Prostate gland (tissue), 2 donors: ENCODE results near the gene PLGRKT.

ENCODE experiments used
- CTCF ChIP-seq, 4 experiments: fragments of 200-600 bp in 2 of 4; fragments of 450-650 bp in 2 of 4; sonication (generic) in 2 of 4; IDR thresholded peaks; 1 replicate in 3 of 4; 2 replicates in 1 of 4; pipeline ENCODE4 v1.5.1; 2016 to 2019; ENCODE audit warnings: antibody characterized with exemption in 4 of 4, mild to moderate bottlenecking in 2 of 4, moderate library complexity in 2 of 4
- POLR2A ChIP-seq: fragments of 450-650 bp; IDR thresholded peaks from one replicate; pipeline ENCODE4 v1.6.1; 2016; ENCODE audit warnings: antibody characterized with exemption, mild to moderate bottlenecking
- POLR2AphosphoS5 ChIP-seq: sonication (generic); formaldehyde crosslinking; IDR thresholded peaks from one replicate; pipeline ENCODE4 v1.6.1; 2017; ENCODE audit warnings: antibody characterized with exemption

GRCh38 chr9:5402217-5402616, 35.5 kb downstream of the PLGRKT start:
- TF ChIP-seq CTCF (IDR thresholded peaks at IDR 0.05): no peak
- no peak for TF ChIP-seq POLR2AphosphoS5
- no peak for TF ChIP-seq POLR2A
